Left ventricle myocardium superior (tissue), 1 donor: ENCODE results near the gene ALS2CL. TPM values are rescaled to one million over a fixed set of nuclear protein-coding genes. Genes with fewer than 3 reads are reported as not detected.

Experiments
- ATAC-seq: fragments of 200-7000 bp; cut with Tn5 transposase; one replicate; pipeline ENCODE4 v1.9.1; 2020; ENCODE audit warnings: mild to moderate bottlenecking, moderate library complexity
- DNase-seq: peaks from one replicate; pipeline ENCODE4 v3.0.0-alpha.2; 2020
- intact Hi-C: fragments of 100-400 bp; cut with micrococcal nuclease; formaldehyde crosslinking; loops from one replicate; pipeline ENCODE4 v1.11.0; 2022
- total RNA-seq: library from RNA; stranded (reverse); fragmentation: NEBNext Ultra II Directional; extraction: Animal tissue kit (Norgen Biotek cat#: 25700); gene quantifications from one replicate; pipeline ENCODE4 v1.2.1, GENCODE V29; 2021
- donor health status: DM: no; HTN: yes; CAD: no; lungs with severe emphysema.

Gene ALS2CL
- total RNA-seq, 1 donor from 2014 or later, result 33.1 TPM

DNA sequence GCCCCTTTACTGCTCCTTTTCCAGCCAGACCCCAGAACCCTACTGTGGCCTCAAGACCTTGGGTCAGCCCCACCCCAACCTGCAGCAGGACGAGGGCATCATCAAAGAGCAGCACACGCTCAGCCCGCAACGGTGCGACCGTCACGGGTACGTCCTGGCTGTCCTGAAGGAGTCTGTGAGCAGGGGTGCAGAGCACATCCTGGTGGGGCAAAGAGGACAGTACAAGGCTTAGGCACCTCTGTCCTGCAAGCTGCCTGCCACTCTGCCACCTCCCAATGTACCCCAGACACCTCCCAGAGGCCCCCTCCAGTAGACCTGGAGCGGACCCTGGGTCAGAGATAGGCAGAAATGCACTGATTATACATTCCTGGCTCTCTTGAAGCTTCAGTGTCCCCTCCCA lies 8.0 kb downstream of the ALS2CL start:
- intact Hi-C loops, result no loop called here

DNA sequence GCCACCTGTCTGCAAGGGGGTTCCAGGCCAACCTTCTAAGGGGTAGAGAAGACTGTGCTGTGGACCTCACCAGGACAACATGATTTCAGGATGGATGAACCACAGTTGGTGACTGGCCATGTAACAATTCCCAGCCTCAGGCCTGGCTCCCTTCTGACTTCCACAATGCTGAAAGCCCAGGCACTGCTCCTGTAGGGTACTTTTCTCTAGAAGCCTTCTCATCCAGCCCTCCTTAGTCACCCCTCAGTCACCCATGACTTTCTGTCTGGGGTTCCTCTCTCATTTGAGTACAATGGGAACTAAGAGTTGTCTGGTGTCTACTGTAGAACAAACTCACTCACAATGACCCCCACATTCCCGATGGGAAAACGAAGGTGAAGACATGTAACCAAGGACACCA lies 8.6 kb downstream of the ALS2CL start:
- intact Hi-C loops, result no loop called here
- ATAC-seq, result no peak
- no peak for DNase-seq

More for the DNA sequence above, 8.0 kb downstream of the ALS2CL start:
- DNase-seq (no peak), ATAC-seq (no peak)

DNA sequence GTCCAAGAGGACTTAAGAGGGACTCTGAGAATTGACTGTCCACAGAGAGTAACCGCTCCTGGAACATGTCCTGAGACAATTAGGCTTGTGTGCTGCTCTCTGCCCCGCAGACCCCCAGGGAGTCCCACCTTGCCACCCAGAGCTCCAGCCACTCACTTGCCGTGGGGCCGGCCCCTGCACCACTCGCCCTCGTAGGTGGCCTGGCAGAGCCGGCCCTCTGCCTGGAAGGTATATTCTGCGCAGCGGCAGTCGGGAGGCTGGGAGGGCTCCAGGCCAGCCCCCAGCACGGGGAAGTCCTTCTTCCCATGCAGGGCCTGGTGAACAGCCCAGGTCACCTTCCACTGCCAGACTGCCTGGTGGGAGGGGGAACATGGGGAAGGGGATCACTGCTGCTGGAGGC lies 10.5 kb downstream of the ALS2CL start:
- DNase-seq (no peak), ATAC-seq (no peak)
- intact Hi-C loops, result no loop called here

DNA sequence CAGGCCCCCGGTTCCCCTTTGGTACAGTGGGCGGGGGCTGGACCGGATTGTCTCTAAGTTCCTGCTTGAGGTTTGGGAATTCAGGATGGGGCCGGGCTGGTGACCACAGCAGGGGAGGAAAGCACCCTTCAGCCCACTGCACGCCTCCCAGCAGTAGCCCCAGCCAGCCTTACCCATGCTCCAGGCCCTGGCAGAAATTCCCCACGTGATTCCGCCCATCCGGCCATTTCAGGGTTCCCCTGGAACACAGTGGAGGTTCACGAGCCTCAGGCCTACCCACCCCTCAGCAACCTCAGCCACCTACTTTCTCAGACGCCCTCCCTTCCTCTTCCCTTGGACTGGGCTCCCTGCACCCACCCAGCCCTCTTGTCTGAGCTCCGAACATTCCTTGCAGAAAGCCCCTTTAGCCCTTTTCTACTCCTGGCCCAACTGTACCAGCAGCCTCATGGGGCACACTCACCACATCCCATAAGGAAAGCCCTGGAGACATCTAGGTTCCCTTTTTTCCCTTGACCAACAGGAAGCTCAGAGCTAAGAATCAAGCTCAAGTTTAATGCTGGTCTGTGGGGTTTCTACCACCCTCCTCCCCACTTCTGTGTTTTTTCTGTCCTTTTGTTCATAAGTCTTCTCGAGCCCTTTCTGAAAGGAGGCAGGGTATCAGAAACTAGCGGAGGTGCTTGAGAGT lies 11.5 kb downstream of the ALS2CL start:
- ATAC-seq (no peak), DNase-seq (no peak)
- intact Hi-C loops, result no loop called here

DNA sequence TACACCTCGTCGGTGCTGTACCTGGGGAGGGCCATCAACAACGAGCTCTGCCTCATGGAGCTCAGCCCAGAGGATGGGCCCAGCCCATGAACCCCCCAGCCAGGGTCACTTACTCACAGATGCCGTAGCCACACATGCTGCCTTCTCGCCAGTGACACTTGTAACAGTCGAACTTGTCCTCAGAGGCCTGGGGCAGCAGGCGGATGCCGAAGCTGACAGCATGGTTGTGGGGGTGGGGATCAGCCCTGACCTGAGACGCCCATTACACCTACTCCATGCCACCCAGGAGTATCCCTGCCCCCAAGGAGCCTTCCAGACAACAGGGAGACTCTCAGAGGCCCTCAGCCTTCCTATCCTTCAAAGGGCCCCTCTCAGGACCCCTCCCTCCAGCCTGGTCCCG lies 12.1 kb downstream of the ALS2CL start:
- intact Hi-C loops, result no loop called here
- DNase-seq (no peak), ATAC-seq (no peak)

DNA sequence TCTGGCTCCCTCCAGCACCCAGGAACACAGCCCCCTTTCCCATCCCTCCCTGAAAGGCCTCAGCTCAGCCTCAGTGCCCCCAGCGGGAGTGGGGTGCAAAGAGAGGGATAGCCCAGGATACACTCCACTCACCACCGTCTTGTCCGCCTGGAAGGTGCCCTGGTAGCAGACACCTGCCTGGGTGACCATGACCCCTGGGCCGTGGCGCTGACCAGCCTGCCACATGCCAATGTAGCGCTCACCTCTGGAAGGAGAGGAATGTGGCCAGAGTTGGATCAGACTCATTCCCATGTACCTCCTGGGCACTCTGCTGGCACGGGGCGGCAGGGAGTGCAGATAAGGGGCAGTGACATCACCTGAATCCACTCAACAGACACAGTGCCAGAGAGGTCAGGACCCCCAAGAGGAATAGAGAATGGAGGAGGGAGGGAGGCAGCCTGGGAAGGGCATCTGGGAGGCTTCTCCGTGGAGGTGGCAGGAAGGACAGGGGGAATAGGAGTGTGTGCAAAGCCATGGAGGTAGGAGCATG lies 13.1 kb downstream of the ALS2CL start:
- peak; percentile 60 for ATAC-seq
- no peak for DNase-seq
- intact Hi-C loops, result no loop called here

DNA sequence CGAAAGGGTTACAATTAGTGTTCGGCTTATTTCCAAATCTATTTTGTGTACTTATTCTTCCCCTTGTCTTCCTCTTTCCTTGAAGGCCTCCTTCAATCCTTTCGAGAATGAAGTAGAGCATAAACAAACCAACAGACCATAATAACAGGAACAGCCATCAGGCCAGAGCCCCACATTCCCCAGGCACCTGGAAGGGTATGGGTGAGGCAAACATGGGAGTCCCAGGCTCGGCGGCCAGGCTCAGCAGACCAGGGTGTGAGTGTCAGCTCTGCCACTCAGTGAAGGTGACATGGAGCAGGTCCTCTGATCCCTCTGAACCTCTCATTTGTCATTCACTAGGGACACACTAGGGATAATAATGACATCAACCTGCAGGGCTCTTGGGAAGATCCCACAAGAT lies 13.8 kb downstream of the ALS2CL start:
- DNase-seq (no peak), ATAC-seq (no peak)
- intact Hi-C loops, result no loop called here

DNA sequence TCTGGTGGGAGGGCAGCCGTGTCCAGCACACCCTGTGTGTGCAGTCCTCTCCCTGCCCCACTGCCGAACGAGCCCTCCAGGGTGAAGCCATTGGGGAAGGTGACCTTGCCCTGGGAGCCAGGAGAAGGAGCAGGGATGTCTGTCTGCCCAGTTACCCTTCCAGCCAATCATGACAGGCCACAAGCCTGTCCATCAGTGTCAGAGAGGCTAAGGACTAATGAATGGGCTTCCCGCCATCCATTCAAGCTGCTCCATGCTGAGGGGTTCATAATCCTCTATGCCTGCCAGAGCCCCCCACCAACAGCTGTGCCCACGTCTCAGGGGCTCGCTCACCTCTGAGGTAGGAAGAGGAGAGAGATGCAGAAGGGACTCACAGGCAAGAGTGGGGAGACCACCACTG lies 15.2 kb downstream of the ALS2CL start:
- no peak for DNase-seq
- intact Hi-C loops, result no loop called here
- ATAC-seq, result no peak

DNA sequence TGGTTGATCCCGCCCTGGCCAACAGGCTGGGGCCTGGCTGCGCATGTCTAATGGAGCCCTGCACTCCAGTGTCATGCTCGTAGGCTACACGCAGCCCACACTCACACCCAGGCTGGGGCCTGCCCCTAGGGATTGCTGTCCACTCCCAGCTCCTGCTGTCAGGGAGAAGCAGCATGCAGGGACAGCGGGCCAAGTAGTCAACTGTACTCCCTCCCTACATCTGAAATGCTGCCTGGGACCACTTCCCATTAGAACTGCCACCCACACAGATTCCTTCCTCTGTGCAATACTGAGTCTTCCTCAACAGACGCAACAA lies 16.1 kb downstream of the ALS2CL start:
- DNase-seq (peak; percentile 81), ATAC-seq (peak; percentile 66)
- intact Hi-C loops, result no loop called here

DNA sequence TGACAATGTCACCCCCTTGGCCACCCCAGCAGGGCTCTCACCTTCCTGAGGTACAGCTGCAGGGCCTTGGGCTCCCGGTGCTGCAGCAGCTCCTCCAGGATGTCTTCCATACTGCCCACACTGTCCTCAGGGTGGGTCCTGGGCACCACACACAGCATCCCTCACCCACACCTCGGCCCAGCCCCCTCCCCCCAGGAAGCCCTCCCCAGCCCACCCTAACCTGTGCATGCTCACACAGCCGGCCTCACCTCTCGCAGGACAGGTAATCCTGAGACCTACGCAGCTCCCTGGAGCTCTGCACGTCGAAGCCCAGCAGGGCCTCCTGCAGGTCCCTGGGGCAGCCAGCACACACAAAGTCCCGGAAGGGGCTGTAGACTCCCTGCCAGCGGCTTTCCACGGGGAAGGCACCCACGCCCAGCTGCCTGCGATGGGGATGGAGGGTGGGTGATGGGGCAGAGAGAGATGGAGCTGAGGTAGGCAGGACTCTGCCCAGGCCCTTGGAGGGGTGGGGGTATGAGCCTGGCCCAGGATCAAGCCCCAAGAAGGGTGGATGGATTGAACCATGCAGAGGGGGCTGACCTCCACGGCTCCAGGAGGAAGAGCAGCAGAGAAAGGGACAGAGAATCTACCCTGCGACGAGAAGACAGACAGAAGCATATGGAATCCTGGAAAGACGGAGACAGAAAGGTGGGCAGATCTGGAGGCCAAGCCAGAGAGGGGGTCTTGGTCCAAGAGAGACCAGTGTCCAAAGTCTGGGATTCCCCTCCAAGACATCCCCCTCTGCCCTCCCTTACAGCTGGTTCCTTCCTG lies 16.7 kb downstream of the ALS2CL start:
- intact Hi-C loops, result no loop called here
- no peak for ATAC-seq
- peak; percentile 28 for DNase-seq

DNA sequence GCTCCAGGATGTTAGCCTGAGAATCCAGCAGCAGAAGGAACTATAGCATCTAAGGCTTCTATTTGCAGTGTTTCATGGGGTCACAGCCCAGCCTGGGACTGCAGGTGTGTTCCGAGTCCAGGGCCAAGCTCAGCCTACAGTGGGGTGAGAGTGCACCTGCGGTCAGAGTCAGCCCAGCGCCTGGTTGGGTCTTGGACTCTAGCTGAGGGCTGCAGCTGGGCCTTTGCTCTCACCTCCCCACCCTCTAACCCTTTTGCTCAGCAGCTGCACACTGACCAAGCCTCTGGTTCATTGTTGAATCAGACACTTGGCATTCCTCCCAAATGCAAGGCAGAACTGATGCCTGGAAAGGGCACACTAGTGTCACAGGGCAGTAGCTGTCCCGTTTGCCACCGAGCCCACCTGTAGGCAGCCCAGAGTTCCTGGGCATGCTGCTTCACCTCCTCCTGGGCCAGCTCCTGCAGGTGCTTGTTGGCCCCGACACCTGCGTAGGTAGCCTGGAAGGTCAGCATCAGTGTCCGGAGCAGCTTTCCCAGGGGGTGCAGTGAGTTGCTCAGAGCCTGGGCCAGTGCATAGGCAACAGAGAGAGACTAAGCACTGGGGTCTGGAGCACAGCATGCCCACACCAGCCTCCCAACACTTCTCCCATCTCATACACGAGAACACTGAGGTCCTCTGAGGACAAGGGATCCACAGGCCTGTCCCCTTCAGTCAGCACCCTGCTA lies 17.5 kb downstream of the ALS2CL start:
- peak; percentile 8 for ATAC-seq
- intact Hi-C loops, result no loop called here
- DNase-seq, result peak; percentile 35

DNA sequence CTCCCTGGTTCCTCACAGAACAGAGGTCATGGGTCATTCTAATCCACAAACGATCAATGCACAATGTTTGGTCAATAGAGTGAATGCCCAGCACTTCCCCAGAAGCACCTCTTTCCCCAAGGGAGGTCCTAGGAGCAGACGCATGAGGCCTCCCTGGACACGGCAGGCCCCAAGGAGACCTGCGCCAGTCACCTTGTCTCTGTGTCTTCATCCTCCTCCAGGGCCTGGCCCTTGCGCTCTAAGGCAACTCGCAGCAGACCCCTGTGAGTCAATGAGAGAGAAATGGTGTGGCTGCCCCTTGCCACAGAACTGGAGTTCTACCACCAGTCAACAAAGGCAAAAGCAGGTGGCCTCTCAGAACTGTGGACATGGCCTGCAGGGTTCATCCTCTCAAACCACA lies 18.1 kb downstream of the ALS2CL start:
- intact Hi-C loops, result no loop called here
- ATAC-seq, result no peak
- DNase-seq, result peak; percentile 16

DNA sequence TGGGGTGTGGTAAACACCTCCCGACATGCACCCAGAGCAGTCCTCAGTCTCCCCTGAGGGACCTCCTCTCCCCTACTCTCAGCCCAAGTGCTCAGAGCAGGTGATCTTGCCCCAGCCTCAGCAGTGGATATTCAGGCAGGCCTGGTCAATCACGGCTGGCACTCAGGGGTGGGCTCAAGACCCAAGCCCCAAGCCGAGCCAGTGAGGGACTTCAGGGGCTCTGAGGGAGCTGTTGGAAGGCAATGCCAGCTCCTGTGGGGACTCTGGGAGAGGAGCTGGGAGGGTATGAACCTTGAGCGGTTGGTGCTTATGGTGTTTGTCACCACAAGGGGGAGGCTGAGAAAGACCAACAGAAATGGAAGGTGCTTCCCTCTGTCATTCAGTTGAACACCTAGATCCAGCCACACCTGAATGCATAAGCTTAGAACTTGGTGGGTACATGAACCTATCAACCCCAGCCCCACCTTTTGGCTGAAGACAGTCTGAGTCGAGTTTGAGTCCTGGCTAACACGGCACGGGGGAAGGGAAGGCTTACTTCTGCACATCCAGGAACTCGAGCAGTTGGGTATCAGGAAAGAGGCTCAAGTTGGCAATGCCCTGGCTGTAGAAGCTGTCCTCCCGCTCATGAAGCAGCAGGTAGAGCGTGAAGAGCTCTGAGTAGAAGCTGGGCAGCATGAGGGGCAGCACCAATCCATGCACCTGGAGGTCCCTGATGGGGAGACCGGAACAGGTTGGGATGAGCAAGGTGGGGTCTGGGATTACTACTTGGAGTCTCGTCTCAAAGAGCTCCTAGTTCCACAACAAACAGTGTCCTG lies 19.2 kb downstream of the ALS2CL start:
- intact Hi-C loops, result no loop called here
- DNase-seq (peak; percentile 11), ATAC-seq (no peak)

DNA sequence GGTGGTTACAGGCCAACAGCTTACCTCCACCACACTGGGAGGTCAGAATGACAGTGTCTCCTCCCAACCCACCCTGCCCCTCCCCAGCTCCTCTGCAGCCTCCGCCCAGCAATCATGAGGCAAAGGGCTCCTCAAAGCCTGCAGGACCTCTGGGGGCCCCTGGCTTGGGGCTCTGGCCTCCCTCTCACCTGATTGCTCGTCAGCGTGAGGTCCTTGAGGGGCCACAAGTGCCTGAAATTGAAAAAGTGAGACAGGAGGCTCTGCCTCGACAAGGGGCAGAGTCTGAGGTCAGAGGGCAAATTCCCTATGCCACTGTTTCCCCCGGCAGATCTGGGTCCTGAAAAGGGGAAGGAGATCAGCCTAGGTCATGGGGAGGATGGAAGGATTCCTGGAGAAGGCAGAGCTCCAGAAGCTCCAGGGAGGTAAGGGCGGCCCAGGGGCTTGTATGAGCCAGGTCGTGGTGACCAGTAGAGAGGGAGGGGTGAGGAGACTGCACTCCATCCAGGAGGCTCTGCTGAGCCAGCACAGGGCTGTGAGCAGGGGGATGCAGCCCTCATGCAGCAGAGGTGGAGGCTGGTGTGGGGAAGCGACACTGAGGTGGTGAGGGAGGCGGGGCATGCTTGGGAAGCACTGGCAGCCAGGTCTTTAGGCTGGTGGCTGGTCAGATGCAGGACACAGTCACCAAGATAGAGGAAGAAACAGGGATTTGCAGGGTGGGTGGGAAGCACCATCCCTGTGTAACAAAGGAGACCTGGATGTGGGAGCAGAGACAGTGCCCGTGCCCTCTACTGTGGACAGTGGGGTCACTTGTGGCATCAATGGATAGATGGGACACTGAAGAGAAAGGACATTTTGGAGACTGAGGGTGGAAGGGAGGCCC lies 20.1 kb downstream of the ALS2CL start:
- DNase-seq, result peak; percentile 17
- intact Hi-C loops, result no loop called here
- ATAC-seq, result no peak

DNA sequence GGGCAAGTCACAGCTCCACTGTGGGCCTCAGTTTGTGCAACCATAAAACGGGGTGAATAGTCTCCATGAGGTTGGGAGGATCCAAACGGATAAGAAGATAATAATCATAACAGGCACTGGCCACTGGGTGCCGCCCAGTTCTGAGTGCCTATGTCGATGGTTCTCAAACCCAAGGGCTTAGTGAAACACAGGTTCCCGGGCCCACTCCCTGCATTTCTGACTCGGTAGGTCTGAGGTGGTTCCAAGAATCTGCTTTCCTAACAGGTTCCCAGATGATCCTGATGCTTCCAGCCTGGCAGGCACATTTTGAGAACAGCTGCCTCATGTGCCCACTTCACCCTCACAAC lies 21.2 kb downstream of the ALS2CL start:
- ATAC-seq (no peak), DNase-seq (peak; percentile 9)
- intact Hi-C loops, result no loop called here

DNA sequence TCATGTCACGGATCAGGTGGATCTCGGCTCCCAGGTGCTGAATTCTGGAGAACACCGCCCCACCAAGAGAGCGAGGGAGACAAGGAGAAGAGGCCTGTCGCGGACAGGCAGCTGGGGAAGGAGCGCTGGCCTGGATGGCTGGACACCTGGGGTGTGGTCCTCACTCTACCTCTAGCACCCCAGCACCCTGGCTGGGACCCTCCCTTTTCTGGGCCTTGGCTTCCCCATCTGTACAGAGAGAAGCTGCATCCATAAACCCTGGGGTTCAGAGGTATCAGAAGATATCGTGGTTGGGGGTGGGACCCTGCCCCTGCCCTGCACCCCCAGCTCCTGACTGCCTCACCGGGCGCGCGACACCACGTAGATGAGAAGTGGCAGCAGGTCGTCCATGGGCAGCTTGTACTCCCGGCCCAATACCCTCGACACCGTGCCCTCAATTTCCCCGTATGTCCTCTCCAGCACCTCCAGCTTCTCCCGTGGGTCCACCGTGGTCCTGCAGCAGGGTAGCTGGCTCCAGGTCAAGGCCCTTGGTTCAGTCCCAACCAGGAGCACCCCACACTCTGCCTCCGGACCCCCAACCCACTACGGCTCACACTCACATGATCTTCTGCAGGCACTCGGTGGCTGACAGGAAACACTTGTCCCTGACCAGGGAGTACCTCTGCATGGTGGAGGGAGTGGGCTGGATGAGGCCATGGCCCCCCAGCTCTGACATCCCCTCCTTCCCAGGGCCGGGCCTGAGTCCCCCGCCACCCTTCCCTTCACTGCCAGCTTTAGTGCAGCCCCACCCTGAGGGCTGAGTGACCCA lies 21.7 kb downstream of the ALS2CL start:
- no peak for ATAC-seq
- peak; percentile 22 for DNase-seq
- intact Hi-C loops, result no loop called here

DNA sequence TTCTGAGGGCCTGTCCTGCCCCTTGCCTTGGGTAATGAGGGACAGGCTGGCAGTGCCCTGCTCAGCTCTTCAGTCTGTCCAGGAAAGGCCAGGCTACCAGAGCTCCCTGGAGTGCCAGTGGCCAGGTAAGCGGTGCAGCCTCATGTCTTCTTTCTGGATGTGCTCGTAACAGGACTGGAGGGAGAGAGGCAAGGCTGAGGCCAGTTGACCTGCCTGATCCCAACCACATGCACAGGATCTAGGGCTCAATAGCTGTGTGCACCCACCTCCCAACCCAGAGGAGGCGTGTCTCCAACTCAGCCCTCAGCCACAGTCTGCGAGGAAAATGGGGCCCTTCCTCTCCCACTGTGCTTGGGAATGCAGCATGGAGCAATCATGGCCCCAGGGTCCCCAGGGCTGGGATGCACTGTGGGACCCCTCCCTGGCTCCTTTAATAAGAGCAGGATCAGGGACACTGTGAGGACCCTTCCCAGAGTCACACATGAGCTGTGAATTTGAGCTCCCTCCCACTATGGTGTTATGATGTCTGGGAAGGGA lies 22.5 kb downstream of the ALS2CL start:
- ATAC-seq, result no peak
- peak; percentile 23 for DNase-seq
- intact Hi-C loops, result no loop called here
